ENCODE measurements around the gene CELSR1.

DNA sequence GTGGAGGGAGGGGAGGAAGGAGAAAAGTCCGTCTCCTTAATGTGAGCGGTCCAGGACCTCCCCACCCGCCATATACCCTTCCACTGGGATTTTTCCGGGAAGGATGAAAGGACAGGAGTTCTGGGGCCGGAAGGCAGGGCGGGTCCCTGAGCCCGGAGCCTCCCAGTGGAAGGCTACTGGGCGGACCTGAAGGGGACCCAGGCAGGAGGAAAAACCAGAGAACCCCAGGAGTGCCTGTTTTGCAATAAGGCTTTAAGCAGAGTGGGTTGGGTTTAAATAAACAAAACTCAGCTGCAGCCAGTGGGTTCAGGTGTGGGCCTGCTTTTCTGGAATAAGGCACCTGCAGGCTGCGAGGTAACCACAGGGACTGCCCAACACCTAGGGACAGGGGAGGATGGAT lies 1.7 kb upstream of the CELSR1 start:
- TF ChIP-seq, protein P1, sequence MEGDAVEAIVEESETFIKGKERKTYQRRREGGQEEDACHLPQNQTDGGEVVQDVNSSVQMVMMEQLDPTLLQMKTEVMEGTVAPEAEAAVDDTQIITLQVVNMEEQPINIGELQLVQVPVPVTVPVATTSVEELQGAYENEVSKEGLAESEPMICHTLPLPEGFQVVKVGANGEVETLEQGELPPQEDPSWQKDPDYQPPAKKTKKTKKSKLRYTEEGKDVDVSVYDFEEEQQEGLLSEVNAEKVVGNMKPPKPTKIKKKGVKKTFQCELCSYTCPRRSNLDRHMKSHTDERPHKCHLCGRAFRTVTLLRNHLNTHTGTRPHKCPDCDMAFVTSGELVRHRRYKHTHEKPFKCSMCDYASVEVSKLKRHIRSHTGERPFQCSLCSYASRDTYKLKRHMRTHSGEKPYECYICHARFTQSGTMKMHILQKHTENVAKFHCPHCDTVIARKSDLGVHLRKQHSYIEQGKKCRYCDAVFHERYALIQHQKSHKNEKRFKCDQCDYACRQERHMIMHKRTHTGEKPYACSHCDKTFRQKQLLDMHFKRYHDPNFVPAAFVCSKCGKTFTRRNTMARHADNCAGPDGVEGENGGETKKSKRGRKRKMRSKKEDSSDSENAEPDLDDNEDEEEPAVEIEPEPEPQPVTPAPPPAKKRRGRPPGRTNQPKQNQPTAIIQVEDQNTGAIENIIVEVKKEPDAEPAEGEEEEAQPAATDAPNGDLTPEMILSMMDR (IDR thresholded peaks at IDR 0.05; ENCODE audit: low read length), result no peak
- TF ChIP-seq EZH2 (optimal IDR thresholded peaks at IDR 0.05; ENCODE audit: low read depth, low read length) (no peak), EZH2phosphoT487 (IDR thresholded peaks at IDR 0.05; ENCODE audit: low read length) (no peak)
